Gastroesophageal sphincter (tissue), 3 donors: ENCODE measurements around the gene LARGE1.

ENCODE experiments used
- CTCF ChIP-seq, 4 experiments: fragments of 200-600 bp in 2 of 4; fragments of 450-650 bp in 2 of 4; sonication (generic) in 1 of 4; IDR thresholded peaks; one replicate each; pipeline ENCODE4 v1.5.1; 2017 to 2019; ENCODE audit warnings: antibody characterized with exemption in 4 of 4, mild to moderate bottlenecking in 2 of 4, moderate library complexity in 2 of 4
- POLR2A ChIP-seq, 2 donors: fragments of 450-650 bp; IDR thresholded peaks; one replicate each; pipeline ENCODE4 v1.6.1; 2017; ENCODE audit warnings: antibody characterized with exemption in 2 of 2, mild to moderate bottlenecking in 2 of 2, moderate library complexity in 1 of 2

- no peak for TF ChIP-seq CTCF (IDR thresholded peaks at IDR 0.05)
- TF ChIP-seq POLR2A (IDR thresholded peaks at IDR 0.05): no peak
Measured at GRCh38 chr22:33582822-33583400, 337.4 kb downstream of the LARGE1 start.
